Activated CD8-positive, alpha-beta T cell treated with anti-CD3 and anti-CD28 coated beads for 36 hours (primary cell): ENCODE data around the gene GRIPAP1. TPM values are rescaled to one million over a fixed set of nuclear protein-coding genes. Genes with fewer than 3 reads are reported as not detected.

Experiments used
- ATAC-seq: fragments of 200-7000 bp; cut with Tn5 transposase; one replicate; pipeline ENCODE4 v1.10.0; 2021; ENCODE audit warnings: mild to moderate bottlenecking, moderate library complexity
- CTCF ChIA-PET: fragments of 350-600 bp; sonication (Branson Sonifier 250); formaldehyde crosslinking; loops from one replicate; lab custom pipeline; 2021; ENCODE audit warnings: antibody characterized with exemption; lab: Charles Lee
- POLR2A ChIA-PET: fragments of 350-600 bp; sonication (Branson Sonifier 250); formaldehyde crosslinking; loops from one replicate; lab custom pipeline; 2021; ENCODE audit warnings: antibody characterized with exemption; lab: Charles Lee
- DNase-seq: peaks from one replicate; pipeline ENCODE4 v3.0.0-alpha.2; 2020
- H3K27ac Mint-ChIP-seq: one replicate; pipeline ENCODE4 v1.8.0; 2021; ENCODE audit warnings: mild to moderate bottlenecking, mixed read lengths
- H3K27me3 Mint-ChIP-seq: one replicate; pipeline ENCODE4 v1.8.0; 2021; ENCODE audit warnings: mixed read lengths
- H3K36me3 Mint-ChIP-seq: one replicate; pipeline ENCODE4 v1.8.0; 2021; ENCODE audit warnings: low read depth, mixed read lengths
- H3K4me1 Mint-ChIP-seq: one replicate; pipeline ENCODE4 v1.8.0; 2021; ENCODE audit warnings: low read depth, mixed read lengths
- H3K4me3 Mint-ChIP-seq: one replicate; pipeline ENCODE4 v1.8.0; 2021; ENCODE audit warnings: mild to moderate bottlenecking, moderate library complexity, mixed read lengths
- H3K9me3 Mint-ChIP-seq: one replicate; pipeline ENCODE4 v1.8.0; 2021; ENCODE audit warnings: mixed read lengths
- CTCF ChIP-seq: fragments of 200-600 bp; IDR thresholded peaks from one replicate; pipeline ENCODE4 v1.8.0; 2022; ENCODE audit warnings: antibody characterized with exemption, mild to moderate bottlenecking
- intact Hi-C: fragments of 100-400 bp; cut with micrococcal nuclease; formaldehyde crosslinking; loops from one replicate; pipeline ENCODE4 v1.10.0; 2022
- total RNA-seq, 2 experiments: library from RNA; stranded (reverse); gene quantifications; one replicate each; pipeline ENCODE4 v1.2.3, GENCODE V29; 2021

Gene GRIPAP1
- total RNA-seq, result 10 to 100 TPM; 64.3 to 67.7 TPM

GRCh38 chrX:49002091-49002935 lies at the start of gene GRIPAP1:
Gene GRIPAP1 (minus strand): TSS chrX:49002264. CDS start chrX:49002229, 35 bp downstream.
- Mint-ChIP-seq H3K27me3 (no peaks in the 10 kb centered on the region), H3K9me3 (no peaks in the 10 kb centered on the region), H3K36me3 (peaks cover 31% of the 10 kb centered on the region), H3K4me1 (peaks cover 33% of the 10 kb centered on the region), H3K27ac (peak within 1 kb of the TSS; percentile 99), H3K4me3 (peak within 1 kb of the TSS; percentile 100)
- peak; percentile 84 for DNase-seq
- ATAC-seq, result peak; percentile 83
- ChIA-PET POLR2A (interaction anchor here (0.7 to 1.5 kb wide), 7 partner anchors 10 to 185 kb away, joined by 3 to 5 read pairs (median 3); partner anchors contain the start of gene SLC35A2), CTCF (interaction anchor here (0.9 kb wide), 1 partner anchor 56 kb away, joined by 4 read pairs; no protein-coding TSS in a partner anchor)
- intact Hi-C loops, result loop anchor here (10.0 kb wide), 1 partner anchor 48 kb away; the partner anchor contains the start of gene OTUD5
- no peak for TF ChIP-seq CTCF

- Mint-ChIP-seq H3K9me3 (no peaks in the 10 kb centered on the region), H3K4me3 (peak overlapping the region; percentile 94), H3K27ac (peak overlapping the region; percentile 86), H3K4me1 (peaks cover 28% of the 10 kb centered on the region), H3K27me3 (no peaks in the 10 kb centered on the region), H3K36me3 (peaks cover 7% of the 10 kb centered on the region)
- TF ChIP-seq CTCF, result peak; percentile 12
- intact Hi-C loops, result loop anchor here (5.0 kb wide), 1 partner anchor 72 kb away; the partner anchor contains the start of gene KCND1
- no peak for DNase-seq
- ChIA-PET CTCF (interaction anchor here (0.6 to 1.8 kb wide), 9 partner anchors 9 to 376 kb away, joined by 3 to 7 read pairs (median 3); partner anchors contain the start of gene KCND1), POLR2A (interaction anchor here (0.9 kb wide), 1 partner anchor 114 kb away, joined by 3 read pairs; no protein-coding TSS in a partner anchor)
- no peak for ATAC-seq
These were observed 41.9 kb upstream of the GRIPAP1 start for GRCh38 chrX:49043987-49044281.

DNA sequence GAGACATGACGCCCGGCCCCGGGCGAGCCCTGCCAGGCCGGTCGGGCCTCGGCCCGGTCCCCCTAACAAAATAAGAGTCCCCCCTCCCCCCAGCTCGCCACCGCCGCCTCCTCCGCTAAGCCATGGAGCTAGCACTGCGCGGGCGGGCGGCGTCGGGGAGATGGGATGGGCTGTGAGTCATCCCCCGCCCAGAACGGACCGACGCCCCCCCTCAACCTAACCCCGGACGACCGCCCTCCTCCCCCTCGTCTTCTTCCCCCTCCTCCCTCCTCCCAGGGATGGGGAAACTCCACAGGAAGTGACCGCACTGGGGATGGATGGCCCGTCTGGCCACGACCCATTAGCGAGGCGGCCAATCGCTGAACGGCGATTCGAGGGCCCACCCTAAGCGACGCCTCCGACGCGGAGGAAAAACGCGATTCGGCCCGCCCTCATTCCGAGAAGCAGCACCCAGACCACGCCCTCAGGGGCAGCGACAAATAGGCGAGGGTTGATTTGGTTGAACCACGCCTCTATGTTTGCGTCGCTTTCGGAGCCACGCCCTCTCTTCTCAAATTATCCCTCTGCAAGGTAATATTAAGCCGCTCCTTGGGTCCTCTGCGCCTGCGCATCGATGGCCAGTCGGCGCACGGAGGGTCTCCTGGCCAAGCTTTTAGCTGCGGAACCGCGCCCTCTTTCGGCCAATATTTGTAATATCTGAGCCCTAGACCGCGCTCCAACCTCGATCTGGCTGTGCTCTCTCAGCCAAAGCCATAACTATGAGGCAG lies 41.3 kb upstream of the GRIPAP1 start, which contains the start of gene TFE3:
TSS of gene TFE3 (minus strand) at position 138 of the 767 bp plus-strand sequence. CDS start at position 7, 131 bp downstream.
- peak; percentile 92 for ATAC-seq
- Mint-ChIP-seq H3K4me1 (peaks cover 31% of the 10 kb centered on the region), H3K9me3 (no peaks in the 10 kb centered on the region), H3K36me3 (peaks cover 12% of the 10 kb centered on the region), H3K27me3 (no peaks in the 10 kb centered on the region), H3K4me3 (peak within 1 kb of the TSS; percentile 94), H3K27ac (peak within 1 kb of the TSS; percentile 95)
- peak; percentile 99 for DNase-seq
- peak; percentile 33 for TF ChIP-seq CTCF
- CTCF ChIA-PET, result interaction anchor here (0.6 to 1.8 kb wide), 8 partner anchors 10 to 376 kb away, joined by 3 to 7 read pairs (median 3); partner anchors contain the start of gene KCND1
- intact Hi-C loops, result loop anchor here (5.0 kb wide), 1 partner anchor 71 kb away; the partner anchor contains the start of gene KCND1
- POLR2A ChIA-PET, result interaction anchor here (0.9 to 1.4 kb wide), 2 partner anchors 85 to 113 kb away, joined by 3 to 4 read pairs; partner anchors contain the start of gene OTUD5

DNA sequence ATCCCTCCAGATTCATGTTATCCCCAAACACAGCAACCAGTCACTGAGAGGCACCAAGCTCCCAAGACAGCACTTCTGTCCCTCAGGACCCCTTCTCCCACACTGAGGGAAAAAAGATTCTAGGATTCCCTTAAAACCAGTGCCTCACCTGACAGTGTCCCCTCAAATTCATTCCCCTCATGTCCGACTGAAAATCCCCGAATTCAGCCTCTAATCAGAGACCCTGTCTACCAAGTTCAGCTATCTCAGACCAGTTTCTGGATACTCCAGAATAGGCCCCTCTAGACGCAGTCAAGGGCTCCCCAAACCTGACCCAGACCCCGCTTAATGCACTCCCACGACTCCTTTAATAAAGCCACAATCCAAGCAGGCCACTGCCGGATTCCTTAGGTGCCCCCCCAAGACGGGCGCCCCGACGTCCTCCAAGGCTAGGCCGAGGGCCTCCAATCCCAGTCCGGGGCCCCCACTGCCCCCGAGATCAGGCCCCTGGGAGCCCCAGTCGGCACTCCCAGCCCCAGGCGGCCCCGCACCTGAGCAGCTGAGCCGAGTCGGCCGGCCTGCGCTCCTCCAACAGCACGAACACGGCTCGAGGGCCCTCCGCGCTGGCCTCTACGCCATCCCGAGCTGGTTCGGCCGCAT lies 40.6 kb upstream of the GRIPAP1 start:
- Mint-ChIP-seq H3K4me3 (peak overlapping the region; percentile 94), H3K27me3 (no peaks in the 10 kb centered on the region), H3K4me1 (peaks cover 31% of the 10 kb centered on the region), H3K36me3 (peaks cover 15% of the 10 kb centered on the region), H3K9me3 (no peaks in the 10 kb centered on the region), H3K27ac (peak overlapping the region; percentile 95)
- TF ChIP-seq CTCF, result no peak
- ATAC-seq (no peak), DNase-seq (no peak)
- CTCF ChIA-PET, result interaction anchor here (0.8 to 1.8 kb wide), 3 partner anchors 64 to 84 kb away, joined by 4 to 7 read pairs (median 7); partner anchors contain the start of gene KCND1
- intact Hi-C loops, result loop anchor here (5.0 kb wide), 1 partner anchor 70 kb away; the partner anchor contains the start of gene KCND1
- POLR2A ChIA-PET, result interaction anchor here (1.0 to 1.4 kb wide), 3 partner anchors 40 to 86 kb away, joined by 4 to 5 read pairs (median 4); partner anchors contain the start of genes GRIPAP1 and OTUD5
